Hypothalamus (tissue), 51 donors: Measurements from ENCODE around the gene FBXO31.
A peak's percentile ranks its signal among the peaks of the same experiment; 100 is the strongest.
"Not testable (repeated sequence)": the region's sequence is repeated elsewhere in the genome, so short reads cannot be mapped to it uniquely, and the experiment has no call there.

ENCODE experiments used
- DNase-seq, 51 donors: peaks; one replicate each; lab custom pipeline; 2025; lab: John Stamatoyannopoulos, UW

FBXO31 gene

DNA sequence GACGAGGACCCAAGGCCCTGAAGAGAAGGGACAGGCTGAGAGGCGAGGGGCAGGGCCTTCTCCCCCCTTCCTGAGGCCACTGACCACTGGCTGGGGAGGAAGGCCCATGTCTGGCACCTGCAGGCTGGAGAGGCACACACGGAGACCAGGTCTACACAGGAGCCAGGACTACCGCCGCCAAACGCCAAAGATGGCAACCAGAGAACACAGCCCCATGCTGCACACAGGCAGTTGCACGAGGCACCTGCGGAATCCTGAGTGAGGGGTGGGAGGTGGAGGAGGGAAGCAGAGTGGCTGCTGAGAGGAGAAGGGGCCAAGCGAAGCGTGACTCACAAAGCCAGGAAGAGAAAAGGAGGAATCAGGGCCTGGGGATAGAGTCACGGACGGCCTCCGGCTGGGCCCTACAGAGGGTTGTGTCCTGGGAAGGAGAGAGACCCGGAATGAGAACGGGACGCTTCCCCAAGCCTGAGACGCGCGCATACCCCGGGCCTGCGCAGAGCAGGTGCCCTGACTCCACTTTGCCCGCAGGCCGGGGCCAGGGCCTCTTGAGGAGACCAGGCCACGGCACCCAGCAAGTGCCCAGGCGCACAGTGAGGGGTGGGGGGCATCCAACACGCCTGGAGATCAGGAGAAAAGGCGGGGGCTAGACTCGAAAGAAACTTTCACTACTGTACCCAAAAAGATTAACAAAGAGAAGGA, 37.7 kb downstream of the FBXO31 start:
- DNase-seq: no peak

DNA sequence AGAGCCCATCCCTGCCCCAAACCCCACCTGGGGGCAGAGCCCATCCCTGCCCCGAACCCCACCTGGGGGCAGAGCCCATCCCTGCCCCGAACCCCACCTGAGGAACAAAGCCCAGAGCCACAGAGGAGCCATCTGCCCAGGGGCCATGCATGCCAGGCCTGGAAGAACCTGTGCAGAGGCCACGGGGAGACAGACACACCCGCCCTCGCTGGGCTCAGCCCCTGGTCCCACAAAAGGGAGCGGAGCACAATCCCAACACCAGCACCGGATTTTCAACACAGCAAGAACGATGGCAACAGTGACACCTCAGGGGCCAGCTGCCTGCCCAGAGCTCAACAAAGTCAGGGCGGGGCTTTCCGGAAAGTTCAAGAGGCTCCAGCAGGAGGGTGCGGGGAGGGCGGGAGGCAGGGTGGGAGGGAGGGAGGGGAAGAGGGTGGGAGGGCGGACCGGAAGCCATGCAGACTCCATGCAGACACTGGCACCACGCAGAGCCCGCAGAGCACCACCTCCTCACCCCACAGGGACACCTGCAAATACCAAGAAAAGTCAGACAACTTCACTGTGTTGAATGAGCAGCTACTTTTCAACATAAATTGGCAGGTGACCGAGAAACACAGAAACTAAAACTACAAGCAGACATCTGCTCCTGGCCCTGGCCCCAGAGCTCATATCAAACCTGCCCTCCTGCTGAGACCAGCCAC, 38.5 kb downstream of the FBXO31 start:
- no peak for DNase-seq

DNA sequence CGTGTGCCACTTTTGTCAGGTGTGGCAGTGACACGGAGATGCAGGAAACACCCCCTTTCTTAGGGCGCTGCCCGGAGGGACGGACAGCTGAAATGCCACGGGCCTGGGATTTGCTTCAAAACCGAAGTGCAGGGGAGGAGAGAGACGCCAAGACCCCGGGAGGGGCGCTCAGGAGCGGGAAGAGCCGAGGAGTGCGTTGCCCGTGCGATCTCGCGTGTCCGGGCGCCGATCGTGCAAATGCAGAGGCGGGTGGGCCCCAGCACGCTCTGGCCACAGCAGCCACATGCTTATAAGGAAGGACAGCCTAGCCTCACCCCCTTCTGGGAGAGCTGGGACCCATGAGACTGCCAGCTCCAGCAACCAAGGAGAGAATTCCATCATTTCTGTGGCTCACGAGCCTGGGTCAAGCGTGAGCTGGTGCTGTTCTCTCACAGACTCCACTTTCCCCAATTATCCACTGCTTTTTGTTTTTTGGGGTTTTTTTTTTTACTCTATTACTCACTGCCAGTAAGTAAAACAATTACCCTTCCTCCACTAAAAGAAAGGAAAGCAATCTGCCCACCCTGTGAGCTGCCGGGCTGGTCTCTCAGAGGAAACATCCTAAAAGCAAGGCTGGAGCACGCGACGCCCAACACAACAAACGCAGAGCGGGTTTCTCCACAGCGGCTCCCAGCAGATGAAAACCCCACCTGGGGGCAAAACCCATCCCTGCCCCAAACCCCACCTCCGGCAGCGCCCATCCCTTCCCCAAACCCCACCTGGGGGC, 39.2 kb downstream of the FBXO31 start:
- peak in 1 of 51 donors; percentile 24 for DNase-seq

GRCh38 chr16:87343753-87344050, 39.9 kb downstream of the FBXO31 start:
- DNase-seq: no peak

- no peak for DNase-seq
Observed at GRCh38 chr16:87342978-87343752, 40.4 kb downstream of the FBXO31 start.

- DNase-seq: no peak
Observed at GRCh38 chr16:87342504-87342903, 41.1 kb downstream of the FBXO31 start.

- DNase-seq: no peak
Observed at GRCh38 chr16:87340198-87340597, 43.4 kb downstream of the FBXO31 start.

DNA sequence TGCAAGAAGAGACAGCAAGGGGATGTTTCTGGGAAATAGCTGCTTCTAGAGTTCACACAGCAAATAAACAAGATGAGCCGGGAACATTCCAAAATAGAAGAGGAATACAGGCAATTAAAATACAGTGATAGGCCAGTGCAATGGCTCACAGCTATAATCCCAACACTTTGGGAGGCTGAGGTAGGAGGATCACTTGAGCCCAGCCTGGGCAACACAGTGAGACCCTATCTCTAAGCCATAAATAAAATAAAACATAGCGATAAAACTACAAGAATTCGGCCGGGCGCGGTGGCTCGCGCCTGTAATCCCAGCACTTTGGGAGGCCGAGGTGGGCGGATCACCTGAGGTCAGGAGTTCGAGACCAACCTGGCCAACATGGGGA, 43.9 kb downstream of the FBXO31 start:
- DNase-seq: not testable (repeated sequence)

GRCh38 chr16:87339086-87339723, 44.4 kb downstream of the FBXO31 start:
- no peak for DNase-seq

DNA sequence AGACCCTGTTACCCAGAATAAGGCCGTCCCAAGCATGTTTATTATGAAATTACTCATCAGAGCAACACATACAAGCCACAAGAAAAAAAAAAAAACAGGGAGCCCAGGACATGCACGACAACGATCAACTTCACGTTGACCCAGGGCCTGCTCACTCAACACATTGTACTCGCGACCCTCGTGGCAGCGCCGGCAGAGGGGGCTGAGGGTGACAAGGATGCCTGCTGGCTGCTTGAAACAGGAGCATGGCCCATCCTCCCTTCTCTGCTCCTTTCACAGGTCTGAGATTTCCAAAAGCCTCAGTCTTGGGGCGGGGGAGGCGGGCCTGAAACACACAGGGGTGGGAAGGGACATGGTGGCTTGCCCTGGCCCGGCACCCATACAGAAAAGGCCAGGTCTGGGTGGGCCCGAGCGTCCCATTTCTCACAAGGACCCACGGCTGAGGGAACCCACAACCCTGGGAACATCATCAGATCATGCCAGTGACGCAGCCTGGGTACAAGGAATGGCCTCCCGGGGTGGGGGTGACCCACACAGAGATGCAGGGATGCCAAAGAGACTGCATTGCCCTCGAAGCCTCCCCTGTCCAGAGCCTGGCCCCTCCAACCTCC, 45.3 kb downstream of the FBXO31 start:
- no peak for DNase-seq

DNA sequence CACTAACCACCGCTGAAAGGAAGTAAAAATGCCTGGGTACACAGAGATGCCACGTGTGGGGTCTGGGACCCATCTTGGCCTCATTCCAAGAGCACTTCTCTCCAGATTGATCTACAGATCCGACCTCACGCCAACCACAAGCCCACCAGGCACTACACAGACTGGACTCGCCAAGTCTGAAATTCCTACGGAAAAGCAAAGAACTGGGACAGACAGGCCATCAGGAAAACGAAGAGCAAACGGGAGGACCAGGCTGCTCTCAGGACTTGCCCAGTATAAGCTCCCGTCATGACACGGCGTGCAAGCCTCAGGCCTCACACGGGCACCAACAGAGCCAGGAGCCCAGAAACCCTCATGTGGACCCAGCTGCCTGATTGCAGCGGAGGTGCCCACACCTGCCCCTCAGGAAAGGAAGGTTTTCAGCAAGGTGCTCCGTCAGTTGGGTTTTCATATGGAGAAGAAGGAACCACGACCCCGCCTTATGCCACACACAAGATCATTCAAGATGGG, 46.3 kb downstream of the FBXO31 start:
- no peak for DNase-seq

GRCh38 chr16:87336434-87337240, 46.9 kb downstream of the FBXO31 start:
- no peak for DNase-seq

DNA sequence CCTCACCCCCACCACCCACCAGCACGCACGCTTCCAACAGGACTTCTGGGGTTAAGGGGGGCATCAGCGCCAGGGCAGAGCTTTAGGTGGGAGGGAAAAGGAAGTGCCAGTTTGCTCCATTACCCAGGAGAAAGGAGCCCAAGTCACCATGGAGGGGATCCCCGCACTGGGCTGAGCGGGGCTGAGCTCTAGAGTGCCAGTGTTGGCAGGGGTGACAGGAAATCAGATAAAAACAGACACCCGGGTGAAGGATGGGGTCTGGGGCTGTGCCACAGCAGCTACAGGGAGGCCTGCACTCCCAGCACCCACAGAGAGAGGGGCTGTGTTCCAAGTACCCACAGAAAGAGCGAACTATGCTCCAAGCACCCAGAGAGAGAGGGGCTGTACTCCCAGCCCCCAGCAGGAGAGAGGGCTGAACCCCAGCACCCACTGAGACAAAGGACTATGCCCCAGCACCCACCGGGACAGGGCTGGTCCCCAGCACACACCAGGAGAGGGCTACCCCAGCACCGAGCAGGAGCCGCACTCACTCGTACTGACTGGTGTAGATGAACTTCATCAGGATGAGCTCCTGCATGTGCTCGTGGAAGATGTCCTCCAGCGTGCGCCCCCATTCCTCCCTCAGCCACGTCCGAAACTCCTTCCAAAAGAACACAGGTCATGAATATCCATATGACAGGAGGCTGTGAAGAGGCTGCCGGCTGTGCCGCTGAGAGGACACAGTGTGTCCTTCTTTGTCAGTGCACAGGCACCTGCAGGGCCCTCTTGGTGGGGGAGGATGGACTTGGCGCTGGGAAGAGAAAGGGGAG, 47.7 kb downstream of the FBXO31 start:
- DNase-seq: no peak

GRCh38 chr16:87334651-87335624, 48.6 kb downstream of the FBXO31 start:
- DNase-seq: peak in 11 of 51 donors; percentile 11 to 37 (median 15)

DNA sequence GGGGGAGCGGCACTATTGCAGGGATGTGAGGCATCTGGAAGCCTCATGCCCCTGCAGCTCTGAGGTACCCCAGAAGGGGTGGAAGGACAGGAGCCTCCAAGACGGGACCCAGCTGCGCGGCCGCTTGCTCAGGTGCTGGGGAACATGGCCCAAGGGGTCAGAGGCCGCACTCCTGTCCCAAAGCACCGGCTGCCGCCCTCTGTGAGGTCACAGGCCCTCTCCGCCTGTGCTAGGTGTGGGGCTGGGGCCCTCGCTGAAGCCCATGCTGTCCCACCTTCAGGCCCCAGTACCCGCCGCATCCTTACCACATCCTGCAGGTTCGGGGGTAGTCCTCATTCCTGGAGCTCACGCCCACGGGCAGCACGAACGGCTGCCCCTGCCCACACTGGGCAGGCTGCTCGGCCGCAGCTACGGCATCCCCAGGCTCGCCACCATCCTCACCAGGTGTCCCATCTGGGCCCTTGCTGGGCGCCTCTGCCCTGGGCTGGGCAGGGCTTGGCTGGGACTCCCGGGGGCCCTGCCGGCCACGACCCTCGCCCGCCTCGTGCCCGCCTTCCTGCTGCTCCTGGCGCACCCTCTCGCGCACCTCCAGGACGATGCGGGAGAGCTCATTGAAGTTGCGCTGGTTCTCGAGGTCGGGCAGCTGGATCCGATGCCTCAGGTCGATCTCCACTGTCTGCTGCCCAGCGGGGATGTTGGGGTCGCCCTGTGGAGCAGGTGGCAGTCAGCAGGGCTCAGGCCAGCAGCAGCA, 49.8 kb downstream of the FBXO31 start:
- no peak for DNase-seq

- peak in 39 of 51 donors; percentile 11 to 79 (median 40) for DNase-seq
Observed at GRCh38 chr16:87333101-87333500, 50.5 kb downstream of the FBXO31 start.
